SK-N-MC (cell line): ENCODE results near the gene LLGL2.

ENCODE experiments used
- EZH2 ChIP-seq: fragments of 200-600 bp; sonication (generic); IDR thresholded peaks from one replicate; pipeline ENCODE4 v1.6.1; 2017; ENCODE audit warnings: antibody characterized with exemption
- FOXP2 ChIP-seq: optimal IDR thresholded peaks from 2 replicates; pipeline ENCODE3; 2011; ENCODE audit warnings: mild to moderate bottlenecking, moderate library complexity; ENCODE audit not compliant: insufficient read depth; ENCODE audit errors: extremely low read length, control extremely low read depth
- POLR2AphosphoS5 ChIP-seq: IDR thresholded peaks from 2 replicates; pipeline ENCODE4 v1.6.1; 2012; ENCODE audit warnings: mild to moderate bottlenecking, low read depth, low read length, borderline replicate concordance

GRCh38 chr17:75481194-75482068 lies 44.1 kb upstream of the LLGL2 start:
- TF ChIP-seq EZH2 (no peak), POLR2AphosphoS5 (no peak), FOXP2 (no peak)
